ENCODE results near the gene BBC3.
A peak's percentile ranks its signal among the peaks of the same experiment; 100 is the strongest.

BBC3 gene

DNA sequence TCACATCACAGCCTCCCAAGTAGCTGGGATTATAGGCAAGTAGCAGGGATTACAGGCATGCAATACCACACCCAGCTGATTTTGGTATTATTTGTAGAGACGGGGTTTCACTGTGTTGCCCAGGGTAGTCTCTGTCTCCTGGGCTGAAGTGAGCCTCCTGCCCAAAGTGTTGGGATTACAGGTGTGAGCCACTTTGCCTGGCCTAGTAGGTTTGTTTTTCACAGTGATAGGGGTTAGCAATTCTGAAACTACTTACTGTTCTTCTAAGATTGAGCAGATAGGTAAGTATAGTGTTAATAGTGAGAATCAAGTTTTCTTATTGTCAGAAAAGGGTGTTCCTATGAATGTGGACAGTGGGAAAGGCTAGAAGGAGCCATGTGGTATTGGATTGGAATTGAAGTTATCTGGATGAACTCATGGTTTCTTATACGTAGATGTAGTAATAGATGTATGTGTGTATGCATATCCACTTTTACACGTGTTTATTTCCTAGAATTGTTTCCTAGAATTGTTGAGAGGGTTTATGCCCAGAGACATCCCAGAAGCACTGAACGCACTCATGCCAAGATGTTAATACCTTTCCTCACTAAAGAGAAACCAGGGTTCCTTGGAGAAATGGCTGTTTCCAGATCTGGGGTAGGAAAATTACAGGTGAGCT is 51.2 kb downstream of the BBC3 start:
- TF ChIP-seq, protein P1, sequence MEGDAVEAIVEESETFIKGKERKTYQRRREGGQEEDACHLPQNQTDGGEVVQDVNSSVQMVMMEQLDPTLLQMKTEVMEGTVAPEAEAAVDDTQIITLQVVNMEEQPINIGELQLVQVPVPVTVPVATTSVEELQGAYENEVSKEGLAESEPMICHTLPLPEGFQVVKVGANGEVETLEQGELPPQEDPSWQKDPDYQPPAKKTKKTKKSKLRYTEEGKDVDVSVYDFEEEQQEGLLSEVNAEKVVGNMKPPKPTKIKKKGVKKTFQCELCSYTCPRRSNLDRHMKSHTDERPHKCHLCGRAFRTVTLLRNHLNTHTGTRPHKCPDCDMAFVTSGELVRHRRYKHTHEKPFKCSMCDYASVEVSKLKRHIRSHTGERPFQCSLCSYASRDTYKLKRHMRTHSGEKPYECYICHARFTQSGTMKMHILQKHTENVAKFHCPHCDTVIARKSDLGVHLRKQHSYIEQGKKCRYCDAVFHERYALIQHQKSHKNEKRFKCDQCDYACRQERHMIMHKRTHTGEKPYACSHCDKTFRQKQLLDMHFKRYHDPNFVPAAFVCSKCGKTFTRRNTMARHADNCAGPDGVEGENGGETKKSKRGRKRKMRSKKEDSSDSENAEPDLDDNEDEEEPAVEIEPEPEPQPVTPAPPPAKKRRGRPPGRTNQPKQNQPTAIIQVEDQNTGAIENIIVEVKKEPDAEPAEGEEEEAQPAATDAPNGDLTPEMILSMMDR (IDR thresholded peaks at IDR 0.05; ENCODE audit: low read depth, low read length): no peak
- no peak overlapping the region for H3K4me3 ChIP-seq (replicated peaks in 1 of 2; ENCODE audit: low read depth in 2 of 2, low read length in 2 of 2)
- no peak for DNase-seq (ENCODE audit: low read depth in 2 of 2)

DNA sequence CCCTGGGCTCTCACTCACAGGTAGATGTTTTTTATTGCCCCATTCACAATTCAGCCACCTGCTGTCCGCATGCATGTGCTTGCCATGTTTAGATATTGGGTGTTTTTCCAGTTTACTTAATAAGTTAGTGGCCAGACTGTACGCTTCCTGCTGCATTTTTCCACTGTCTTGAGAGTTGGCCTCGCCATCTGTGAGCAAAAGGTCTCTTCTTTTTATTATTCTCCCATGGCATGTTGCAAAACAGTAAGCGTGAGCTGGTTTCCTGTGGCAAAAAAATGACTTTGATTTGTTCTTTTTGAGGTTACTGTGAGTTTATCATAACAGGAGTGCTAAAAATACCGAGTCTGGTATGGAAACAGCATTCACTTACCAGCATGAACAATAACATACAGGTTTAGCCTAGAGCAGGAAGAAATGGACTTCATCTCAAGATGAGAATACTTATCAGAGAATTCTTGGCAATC is 54.3 kb downstream of the BBC3 start:
- TF ChIP-seq, protein P1 (IDR thresholded peaks at IDR 0.05; ENCODE audit: low read depth, low read length): no peak
- H3K4me3 ChIP-seq (replicated peaks in 1 of 2; ENCODE audit: low read depth in 2 of 2, low read length in 2 of 2): no peak overlapping the region
- peak; percentile 91 to 96 for DNase-seq (ENCODE audit: low read depth in 2 of 2)

DNA sequence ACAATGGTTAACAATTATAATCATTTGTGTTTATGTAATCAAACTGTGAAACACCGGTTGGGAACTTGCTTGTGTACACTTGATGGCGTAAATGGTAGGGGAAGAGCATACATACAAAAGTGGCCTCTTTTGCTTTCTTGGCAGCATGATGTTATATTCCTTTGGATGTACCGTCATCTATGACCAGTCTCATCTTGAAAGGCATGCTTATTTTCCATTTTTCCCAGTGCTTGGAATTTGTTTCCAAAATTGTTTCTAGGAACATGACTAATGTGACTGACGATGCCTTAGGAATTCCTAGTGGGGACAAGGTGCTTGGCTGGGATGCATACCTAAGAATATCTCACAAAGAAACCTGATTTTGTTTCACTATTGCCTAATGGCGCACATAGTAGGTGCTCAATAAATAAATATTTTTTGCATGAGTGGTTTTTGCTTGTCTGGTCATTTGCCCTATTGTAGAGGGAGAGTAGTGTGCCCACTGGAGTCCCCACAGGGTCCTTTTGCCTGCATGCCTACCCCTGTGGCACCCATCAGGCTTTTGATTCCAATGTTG is 54.9 kb downstream of the BBC3 start:
- H3K4me3 ChIP-seq (replicated peaks in 1 of 2; ENCODE audit: low read depth in 2 of 2, low read length in 2 of 2): no peak overlapping the region
- peak; percentile 63 to 82 for DNase-seq (ENCODE audit: low read depth in 2 of 2)
- TF ChIP-seq, protein P1 (IDR thresholded peaks at IDR 0.05; ENCODE audit: low read depth, low read length): no peak

DNA sequence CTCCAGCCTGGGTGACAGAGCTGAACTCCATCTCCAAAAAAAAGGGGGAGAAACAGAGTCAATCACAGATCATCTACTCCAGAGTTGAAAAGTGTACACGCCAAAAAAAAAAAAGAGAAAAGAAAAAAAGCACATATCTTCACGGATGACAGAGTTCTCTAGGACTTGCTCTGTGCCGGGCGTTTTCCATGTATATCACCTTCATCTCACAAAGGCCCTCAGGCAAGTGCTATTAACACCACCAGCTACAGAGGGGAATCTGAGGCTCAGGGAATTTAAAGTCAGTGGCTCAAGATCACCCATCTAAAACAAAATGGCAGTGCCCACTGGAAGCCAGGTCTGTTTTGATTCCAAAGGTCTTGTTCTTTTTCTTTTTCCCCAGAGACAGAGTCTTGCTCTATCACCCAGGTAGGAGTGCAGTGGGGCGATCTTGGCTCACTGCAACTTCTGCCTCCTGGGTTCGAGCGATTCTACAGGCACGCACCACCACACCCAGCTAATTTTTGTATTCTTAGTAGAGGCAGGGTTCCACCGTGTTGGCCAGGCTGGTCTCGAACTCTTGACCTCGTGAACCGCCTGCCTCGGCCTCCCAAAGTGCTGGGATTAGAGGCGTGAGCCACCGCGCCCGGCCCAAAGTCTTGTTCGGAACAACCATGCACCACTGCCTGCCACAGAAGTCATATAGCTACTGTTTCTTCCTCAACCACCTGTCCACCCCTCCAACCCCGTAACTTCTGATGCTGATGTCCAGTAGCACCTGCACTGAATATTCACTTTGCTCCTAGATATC is 58.1 kb downstream of the BBC3 start:
- no peak for DNase-seq (ENCODE audit: low read depth in 2 of 2)
- H3K4me3 ChIP-seq (replicated peaks in 1 of 2; ENCODE audit: low read depth in 2 of 2, low read length in 2 of 2): no peak overlapping the region
- TF ChIP-seq, protein P1 (IDR thresholded peaks at IDR 0.05; ENCODE audit: low read depth, low read length): no peak

Data from cardiac fibroblast (primary cell).